Stimulated activated CD8-positive, alpha-beta memory T cell treated with anti-CD3 and anti-CD28 coated beads, Interleukin-15, amount 100 ng/mL, for 48 hours (primary cell): ENCODE results near the gene KLHL22.
A peak's percentile ranks its signal among the peaks of the same experiment; 100 is the strongest.
"Not testable (repeated sequence)": the region's sequence is repeated elsewhere in the genome, so short reads cannot be mapped to it uniquely, and the experiment has no call there.

ENCODE experiments used
- DNase-seq, 2 donors: peaks; one replicate each; pipeline ENCODE4 v3.0.0-alpha.2; 2020; ENCODE audit warnings: low read depth in 2 of 2

KLHL22 gene

DNA sequence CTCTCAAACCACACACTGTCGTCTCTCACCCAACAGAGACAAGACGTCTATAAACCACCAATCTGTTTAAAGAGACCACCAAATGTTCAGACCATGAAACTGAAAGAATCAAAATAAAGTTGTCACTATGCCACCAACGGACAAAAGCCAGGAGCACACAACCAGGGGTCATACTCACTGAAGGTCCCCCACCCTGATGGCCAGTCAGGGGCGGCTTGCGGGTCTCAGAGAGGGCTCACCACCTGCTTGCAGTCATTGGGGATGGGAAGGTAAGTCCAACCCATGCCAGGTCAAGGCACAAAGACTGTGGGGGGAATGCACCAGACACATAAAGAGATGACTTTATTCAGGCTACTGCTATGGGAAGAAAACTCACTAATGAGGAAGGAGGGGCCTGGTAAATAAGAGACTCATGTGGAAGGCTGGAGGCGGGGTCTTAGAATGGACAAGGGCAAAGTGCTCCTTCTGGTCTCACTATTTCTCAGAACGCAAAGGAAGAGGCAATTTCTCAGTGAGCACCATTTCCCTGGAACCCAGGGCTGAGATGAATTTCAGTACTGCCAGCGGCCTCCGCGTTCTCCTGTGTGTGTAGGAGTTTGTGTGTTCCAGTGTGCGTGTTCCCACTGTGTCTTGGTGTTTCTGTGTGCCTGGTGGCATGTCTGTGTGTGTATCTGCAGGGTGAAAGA is 75.3 kb downstream of the KLHL22 start:
- no peak for DNase-seq

DNA sequence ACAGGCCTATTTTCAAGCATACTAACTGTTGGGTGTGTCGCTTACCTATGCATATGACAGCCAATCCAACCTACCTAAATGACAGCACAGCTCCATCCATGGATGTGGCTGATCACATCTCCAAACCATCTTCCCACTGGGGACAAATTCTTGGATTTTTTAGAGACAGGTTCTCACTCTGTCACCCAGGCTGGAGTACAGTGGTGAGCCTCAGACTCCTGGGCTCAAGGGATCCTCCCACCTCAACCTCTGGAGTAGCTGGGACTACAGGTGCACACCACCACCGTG is 76.0 kb downstream of the KLHL22 start:
- no peak for DNase-seq

DNA sequence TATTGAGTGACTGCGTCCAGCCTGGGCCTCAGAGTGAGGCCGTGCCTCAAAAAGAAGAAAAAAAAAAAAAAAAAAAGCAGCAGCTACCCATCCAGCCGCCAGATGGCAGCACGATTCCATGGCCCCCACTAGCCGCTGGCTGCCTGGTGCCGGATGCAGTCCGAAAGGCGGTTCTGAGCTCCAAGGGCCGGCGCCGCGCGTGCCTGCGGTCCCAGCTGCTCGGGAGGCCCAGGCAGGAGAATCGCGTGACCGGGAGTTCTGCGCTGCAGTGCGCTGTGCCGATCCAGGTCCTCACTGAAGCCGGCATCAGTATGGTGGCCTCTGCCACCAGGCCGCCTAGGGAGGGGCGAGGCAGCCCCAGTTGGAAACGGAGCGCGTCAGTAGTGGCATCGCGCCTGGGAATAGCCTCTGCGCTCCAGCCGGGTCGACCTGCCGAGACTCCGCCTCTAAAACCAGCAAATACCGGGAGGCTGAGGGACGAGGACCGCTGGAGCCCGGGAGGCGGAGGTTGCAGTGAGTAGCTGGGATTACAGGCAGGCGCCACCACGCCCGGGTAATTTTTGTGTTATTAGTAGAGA is 77.3 kb downstream of the KLHL22 start:
- DNase-seq, result peak in 1 of 2 donors; percentile 40

DNA sequence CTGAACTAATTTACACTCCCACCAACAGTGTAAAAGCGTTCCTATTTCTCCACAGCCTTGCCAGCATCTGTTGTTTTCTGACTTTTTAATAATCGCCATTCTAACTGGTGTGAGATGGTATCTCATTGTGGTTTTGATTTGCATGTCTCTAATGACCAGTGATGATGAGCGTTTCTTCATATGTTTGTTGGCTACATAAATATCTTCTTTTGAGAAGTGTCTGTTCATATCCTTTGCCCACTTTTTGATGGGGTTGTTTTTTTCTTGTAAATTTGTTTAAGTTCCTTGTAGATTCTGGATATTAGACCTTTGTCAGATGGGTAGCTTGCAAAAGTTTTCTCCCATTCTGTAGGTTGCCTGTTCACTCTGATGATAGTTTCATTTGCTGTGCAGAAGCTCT is 79.9 kb downstream of the KLHL22 start:
- DNase-seq, result not testable (repeated sequence)

DNA sequence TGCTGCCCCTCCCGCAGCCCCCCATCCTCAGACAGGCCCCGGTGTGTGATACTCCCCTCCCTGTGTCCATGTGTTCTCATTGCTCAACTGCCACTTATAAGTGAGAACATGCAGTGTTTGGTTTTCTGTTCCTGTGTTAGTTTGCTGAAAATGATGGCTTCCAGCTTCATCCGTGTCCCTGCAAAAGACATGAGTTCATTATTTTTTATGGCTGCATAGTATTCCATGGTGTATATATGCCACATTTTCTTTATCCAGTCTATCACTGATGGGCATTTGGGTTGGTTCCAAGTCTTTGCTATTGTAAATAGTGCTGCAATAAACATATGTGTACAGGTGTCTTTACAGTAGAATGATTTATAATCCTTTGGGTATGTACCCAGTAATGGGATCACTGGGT is 80.4 kb downstream of the KLHL22 start:
- DNase-seq, result not testable (repeated sequence)

DNA sequence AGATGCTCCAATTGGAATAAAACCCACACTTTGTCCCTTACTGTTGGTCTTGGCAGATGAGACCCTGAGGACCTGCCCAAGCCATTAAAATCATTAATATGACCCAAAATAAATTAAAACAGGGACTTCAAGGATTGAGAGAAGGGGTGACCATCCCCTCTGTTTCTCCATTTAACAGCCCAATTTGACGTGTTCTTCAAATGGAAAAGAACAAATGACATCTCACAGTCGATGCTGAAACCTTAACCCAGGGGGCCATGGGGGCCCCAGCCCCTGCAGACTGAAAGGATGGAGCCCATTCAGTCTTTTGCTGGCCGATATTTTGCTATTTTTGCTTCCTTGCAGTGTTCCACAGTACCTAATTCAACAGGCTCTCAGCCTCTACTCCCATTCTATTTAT is 81.1 kb downstream of the KLHL22 start:
- no peak for DNase-seq

DNA sequence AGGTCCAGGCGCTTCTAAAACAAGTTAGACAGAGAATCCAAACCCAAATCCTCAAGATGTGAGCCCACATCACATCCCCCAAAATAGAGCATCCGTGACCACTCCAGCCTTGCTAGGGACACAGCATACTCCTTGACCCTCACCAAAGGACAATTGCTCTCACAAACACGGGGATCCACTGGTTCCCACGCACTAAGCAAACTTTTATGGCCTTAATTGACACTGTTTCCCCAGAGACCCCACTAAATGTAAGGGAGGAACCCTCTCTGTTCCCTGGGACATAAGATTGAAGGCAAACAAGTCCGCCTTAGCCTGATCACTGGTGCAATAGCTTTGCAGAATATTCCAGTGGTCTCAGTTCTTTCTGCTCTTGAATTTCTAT is 81.5 kb downstream of the KLHL22 start:
- no peak for DNase-seq

DNA sequence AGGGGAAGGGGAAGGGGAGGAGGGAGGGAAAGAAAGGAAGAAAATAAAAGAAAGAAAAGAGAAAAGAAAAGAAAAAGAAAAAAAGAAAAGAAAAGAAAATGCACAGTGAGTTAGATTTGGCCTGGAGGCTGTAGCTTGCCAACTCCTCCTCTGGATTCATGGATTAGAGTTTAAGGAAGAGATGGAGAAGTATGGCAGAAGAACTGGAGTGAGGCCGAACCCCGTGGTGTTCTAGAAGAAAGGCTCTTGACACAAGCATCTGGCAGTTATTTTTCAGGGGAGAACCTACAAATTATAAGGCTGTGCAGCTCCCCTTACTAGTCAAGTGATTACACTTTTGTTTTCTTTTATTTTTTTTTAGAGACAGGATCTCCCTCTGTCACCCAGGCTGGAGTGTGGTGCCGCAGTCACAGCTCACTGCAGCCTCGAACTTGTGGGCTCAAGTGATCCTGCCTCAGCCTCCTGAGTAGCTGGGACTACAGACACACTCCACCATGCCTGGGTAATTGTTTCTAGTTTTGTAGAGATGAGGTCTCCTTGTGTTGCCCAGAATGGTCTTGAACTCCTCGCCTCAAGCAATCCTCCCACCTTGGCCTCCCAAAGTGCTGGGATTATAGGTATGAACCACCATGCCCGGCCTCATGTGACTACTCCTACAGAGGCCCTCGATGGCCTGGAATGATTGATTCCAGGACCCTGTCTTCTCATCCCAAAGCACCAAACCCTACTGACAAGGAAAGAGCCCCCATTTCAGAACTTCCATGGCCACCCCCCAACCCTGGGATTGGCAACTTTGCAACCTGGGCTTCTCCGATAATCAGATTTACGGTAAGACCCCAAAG is 82.2 kb downstream of the KLHL22 start:
- no peak for DNase-seq

DNA sequence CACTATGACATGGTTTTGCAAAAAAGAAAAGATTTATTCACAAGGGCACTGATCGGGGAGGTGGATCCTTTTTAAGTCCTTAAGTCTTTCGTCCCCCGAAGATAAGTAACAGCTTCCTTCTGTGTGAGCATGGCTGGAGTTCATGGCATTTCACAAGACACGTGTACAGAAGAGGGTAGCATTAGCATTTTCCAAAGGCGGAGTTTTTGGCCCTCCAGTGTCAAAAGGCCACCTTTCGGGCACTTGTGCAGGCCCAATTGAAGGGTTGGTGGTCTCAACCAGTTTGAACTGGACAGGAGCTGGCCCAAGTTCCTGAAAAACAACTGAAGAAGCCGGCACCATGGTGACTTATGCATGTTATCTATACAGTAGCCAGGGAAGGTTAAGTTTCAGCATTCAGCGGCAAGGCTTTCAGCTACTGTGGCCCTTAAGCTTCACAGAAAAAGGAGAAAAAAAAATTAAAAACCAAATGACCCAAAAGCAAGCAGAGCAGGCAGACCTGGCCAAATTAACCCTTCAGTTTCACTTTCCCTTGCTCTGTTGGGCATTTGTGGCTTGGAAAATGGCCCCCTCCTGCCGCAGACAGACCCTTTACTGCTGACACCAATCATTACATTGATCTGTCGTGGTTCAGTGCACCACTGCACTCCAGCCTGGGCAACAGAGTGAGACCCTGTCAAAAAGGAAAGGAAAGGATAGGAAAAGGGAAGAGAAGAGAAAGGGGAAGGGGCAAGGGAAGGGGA is 83.0 kb downstream of the KLHL22 start:
- no peak for DNase-seq

DNA sequence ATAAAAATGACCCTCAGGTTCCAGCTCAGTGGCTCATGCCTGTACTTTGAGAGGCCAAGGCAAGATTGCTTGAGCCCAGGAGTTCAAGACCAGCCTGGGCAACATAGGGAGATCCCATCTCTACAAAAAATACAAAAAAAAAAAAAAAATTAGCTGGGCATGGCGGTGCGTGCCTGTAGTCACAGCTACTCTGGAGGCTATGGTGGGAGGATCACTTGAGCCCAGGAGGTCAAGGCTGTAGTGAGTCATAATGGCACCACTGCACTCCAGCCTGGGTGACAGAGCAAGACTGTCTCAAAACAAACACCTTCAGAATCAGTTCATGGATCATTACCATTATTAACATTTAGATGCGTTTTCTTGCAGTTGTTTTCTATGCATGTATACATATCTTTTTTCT is 86.2 kb downstream of the KLHL22 start:
- not testable (repeated sequence) for DNase-seq

DNA sequence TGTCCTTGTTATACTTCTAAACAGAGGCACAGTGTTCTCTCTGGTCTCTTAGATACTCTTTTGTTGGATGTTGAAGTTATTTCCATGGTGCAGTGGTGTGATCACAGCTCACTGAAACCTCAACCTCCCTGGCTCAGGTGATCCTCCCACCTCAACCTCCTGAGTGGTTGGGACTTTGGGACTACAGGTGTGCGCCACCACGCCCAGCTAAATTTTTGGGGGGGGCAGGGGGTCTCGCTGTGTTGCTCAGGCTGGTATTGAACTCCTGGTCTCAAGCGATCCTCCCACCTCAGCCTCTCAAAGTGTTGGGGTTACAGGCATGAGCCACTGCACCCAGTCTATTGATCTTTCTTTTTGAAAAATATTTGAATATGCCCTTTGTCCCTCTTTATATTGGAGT is 86.7 kb downstream of the KLHL22 start:
- DNase-seq, result no peak

DNA sequence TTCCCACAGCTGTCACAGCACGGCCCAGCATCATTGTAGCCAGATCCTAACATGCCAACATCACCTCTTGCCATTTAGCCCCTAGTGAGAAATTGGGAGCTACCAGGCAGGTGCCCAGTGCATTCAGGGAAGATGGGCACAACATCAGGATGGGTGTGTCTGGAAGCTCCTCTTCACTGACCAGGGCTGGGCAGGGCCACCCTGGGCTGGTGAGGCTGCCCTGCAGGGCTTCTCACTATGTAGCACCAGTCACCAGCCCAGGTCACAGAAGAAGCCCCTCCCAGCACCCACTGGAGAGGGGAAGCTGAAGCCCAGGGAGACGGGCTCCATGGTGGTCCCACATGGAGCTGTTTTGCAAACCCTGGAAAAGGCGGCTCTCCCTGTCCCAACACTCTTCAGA is 87.8 kb downstream of the KLHL22 start:
- no peak for DNase-seq

DNA sequence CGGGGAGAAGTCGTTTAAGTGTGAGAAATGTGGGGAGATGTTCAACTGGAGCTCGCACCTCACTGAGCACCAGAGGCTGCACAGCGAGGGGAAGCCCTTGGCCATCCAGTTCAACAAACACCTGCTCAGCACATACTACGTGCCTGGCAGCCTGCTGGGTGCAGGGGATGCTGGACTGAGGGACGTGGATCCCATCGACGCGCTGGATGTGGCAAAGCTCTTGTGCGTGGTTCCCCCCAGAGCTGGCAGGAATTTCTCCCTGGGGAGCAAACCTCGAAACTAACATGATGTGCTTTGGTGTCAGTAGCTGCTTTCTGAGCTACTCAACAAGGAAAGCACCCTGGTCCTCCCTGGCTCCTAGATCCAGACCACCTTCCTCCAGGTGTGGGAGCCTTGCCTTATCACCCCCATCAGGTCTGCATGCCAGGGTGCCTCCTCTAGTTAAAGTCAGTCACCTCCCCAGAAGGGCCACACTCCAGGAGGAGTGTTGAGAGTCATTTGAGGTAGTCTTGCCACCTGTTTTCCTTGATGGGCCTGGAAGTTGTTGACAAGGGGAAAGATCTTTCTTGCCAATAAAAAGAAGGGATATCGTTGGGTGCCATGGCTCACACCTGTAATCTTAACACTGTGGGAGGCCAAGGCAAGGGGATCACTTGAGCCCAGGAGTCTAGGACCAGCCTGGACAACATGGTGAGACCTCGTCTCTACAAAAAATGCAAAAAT is 88.7 kb downstream of the KLHL22 start:
- no peak for DNase-seq

DNA sequence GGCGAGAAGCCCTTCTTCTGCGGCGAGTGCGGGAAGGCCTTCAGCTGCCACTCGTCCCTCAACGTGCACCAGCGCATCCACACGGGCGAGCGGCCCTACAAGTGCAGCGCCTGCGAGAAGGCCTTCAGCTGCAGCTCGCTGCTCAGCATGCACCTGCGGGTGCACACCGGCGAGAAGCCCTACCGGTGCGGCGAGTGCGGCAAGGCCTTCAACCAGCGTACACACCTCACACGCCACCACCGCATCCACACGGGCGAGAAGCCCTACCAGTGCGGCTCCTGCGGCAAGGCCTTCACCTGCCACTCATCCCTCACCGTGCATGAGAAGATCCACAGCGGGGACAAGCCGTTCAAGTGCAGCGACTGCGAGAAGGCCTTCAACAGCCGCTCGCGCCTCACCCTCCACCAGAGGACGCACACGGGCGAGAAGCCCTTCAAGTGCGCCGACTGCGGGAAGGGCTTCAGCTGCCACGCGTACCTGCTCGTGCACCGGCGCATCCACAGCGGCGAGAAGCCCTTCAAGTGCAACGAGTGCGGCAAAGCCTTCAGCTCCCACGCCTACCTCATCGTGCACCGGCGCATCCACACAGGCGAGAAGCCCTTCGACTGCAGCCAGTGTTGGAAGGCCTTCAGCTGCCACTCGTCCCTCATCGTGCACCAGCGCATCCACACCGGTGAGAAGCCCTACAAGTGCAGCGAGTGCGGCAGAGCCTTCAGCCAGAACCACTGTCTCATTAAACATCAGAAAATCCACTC is 89.5 kb downstream of the KLHL22 start:
- DNase-seq, result no peak

DNA sequence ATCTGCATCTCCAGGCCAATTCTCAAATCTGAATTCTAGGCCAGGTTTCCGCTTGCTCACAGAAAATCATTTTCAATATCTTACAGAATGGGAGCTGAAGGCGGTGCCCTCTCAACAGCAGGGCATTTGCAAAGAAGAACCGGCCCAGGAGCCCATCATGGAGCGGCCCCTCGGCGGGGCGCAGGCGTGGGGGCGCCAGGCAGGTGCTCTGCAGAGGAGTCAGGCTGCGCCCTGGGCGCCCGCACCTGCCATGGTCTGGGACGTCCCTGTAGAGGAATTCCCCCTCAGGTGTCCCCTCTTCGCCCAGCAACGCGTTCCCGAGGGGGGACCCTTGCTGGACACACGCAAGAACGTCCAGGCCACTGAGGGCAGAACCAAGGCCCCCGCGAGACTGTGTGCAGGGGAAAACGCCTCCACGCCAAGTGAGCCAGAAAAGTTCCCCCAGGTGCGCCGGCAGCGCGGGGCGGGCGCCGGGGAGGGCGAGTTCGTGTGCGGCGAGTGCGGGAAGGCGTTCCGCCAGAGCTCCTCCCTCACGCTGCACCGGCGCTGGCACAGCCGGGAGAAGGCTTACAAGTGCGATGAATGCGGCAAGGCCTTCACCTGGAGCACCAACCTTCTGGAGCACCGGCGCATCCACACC is 90.2 kb downstream of the KLHL22 start:
- no peak for DNase-seq

DNA sequence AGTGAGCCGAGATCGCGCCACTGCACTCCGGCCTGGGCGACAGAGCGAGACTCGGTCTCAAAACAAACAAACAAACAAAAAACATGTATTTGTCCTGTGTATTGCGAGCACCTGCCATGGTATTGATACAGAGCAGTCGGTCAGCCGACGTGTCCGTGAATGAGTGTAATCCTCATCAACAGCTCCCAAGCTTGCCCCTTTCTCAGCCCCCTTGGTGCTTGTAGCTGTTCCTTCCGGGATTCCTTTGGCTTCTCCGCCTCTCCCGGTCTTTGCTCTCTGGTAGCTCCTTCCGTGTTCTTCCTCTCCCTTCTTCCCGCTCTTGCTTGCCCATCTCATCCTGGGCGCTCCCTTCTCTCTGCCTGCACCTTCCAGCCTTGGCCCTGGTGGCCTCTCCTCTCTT is 90.7 kb downstream of the KLHL22 start:
- DNase-seq, result no peak

DNA sequence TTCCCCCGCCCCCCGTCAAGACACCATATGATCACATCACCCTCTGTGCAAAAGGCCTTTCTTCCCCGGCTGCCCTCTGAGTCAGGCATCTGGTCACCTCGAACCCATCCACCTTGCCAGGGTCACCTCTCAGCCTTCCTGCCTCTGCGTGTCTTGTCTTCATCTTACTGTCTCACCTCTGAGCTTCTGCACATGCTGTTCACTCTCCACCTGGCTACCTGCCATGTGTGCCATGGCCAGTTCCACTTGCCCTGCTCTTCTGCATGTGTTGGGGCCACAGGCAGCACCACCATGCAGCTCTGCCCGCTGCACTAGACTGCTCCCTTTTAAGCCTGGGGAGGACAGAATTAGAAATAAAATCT is 91.8 kb downstream of the KLHL22 start:
- DNase-seq, result no peak

DNA sequence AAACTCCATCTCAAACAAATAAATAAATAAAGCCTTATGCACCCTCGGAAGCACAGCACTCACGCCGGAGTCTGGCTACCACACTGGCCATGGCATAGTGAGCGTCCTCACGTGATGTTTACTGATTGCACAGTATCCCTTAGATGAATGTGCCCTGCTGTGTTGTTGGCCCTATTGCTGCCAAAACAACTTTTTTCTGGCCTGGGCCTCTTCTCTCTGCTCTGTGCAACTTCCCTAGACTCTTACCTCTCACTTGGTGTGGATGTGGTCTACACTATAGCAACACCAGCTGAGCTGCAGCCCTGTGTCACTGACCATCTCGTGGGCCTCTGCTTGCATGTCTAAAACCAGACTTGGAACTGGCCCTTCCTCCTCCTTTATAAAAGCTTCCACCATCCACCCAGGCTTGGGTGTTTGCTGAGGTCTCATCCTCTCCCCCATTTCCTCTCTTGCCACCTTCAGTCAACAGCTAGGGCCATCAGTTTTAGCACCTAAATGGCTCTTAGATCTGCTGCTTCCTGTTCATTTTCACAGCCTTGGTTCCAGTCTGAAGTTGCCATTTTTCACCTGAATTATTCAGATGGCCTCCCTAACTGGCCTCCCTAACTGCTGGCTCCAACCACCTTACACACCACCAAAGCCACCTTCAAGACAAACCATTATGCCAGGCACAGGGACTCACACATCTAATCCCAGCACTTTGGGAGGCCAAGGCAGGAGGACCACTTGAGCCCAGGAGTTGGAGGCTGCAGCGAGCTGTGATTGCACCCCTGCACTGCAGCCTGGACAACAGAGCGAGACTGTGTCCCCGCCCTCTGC is 92.4 kb downstream of the KLHL22 start:
- DNase-seq, result no peak

DNA sequence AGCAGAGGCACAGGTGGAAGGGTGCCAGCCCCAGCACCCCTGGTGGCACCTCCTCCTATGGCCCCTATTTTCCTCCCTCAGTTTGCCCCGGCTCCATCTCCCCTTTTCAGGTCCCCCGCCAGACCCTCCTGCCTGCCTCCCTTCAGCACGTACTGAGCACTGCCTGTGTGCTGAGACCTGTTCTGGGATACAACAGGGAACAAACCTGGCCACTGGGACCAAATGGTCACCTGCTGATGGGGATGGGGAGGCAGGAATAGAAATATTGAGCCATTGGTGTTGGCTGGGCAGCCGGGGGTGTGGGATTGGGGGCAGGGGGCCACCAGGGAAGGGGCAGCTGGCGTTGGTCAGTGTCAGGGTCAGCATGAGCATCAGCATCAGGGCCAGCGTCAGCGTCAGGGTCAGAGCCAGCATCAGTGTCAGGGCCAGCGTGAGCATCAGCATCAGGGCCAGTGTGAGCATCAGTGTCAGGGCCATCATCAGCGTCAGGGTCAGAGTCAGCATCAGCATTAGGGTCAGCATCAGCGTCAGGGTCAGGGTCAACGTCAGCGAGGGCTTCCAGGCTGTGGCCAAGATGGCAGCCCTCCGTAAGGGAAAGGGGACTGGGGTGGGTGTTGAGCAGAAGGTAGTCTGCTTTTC is 94.1 kb downstream of the KLHL22 start:
- no peak for DNase-seq
